Activated T-cell treated with anti-CD3 and anti-CD28 coated beads, Interleukin-2, amount 50 U/mL, for 4 hours (primary cell): ENCODE measurements around the gene INTS12. TPM values are rescaled to one million over a fixed set of nuclear protein-coding genes. Genes with fewer than 3 reads are reported as not detected.
"Not testable (repeated sequence)": the region's sequence is repeated elsewhere in the genome, so short reads cannot be mapped to it uniquely, and the experiment has no call there.

Experiments
- ATAC-seq, 2 donors: fragments of 200-7000 bp; cut with Tn5 transposase; one replicate each; pipeline ENCODE4 v1.10.0; 2021
- DNase-seq: peaks from one replicate; pipeline ENCODE4 v3.0.0-alpha.2; 2020
- H3K27me3 Mint-ChIP-seq: one replicate; pipeline ENCODE4 v1.8.0; 2021; ENCODE audit warnings: low read depth, mixed read lengths
- H3K36me3 Mint-ChIP-seq: one replicate; pipeline ENCODE4 v1.8.0; 2022; ENCODE audit warnings: mixed read lengths; ENCODE audit not compliant: insufficient read depth
- H3K4me1 Mint-ChIP-seq: one replicate; pipeline ENCODE4 v1.8.0; 2021; ENCODE audit warnings: low read depth, mixed read lengths
- H3K4me3 Mint-ChIP-seq: one replicate; pipeline ENCODE4 v1.8.0; 2021; ENCODE audit warnings: mild to moderate bottlenecking, moderate library complexity, mixed read lengths
- H3K9me3 Mint-ChIP-seq: one replicate; pipeline ENCODE4 v1.8.0; 2021; ENCODE audit warnings: mixed read lengths
- total RNA-seq, 3 donors: library from RNA; stranded (reverse); gene quantifications; one replicate each; pipeline ENCODE4 v1.2.1, GENCODE V29; 2021

Gene INTS12
- total RNA-seq, 3 donors from 2014 or later, result 24.2 to 26.1 (median 25.2) TPM

- Mint-ChIP-seq H3K9me3 (no peaks in the 10 kb centered on the region), H3K27me3 (no peaks in the 10 kb centered on the region), H3K4me3 (no peak overlapping the region), H3K36me3 (no peaks in the 10 kb centered on the region), H3K4me1 (peaks cover 25% of the 10 kb centered on the region)
- ATAC-seq (no peak), DNase-seq (no peak)
Measured at GRCh38 chr4:105710678-105711077, 2.2 kb upstream of the INTS12 start.

- ATAC-seq (no peak), DNase-seq (no peak)
- H3K36me3 Mint-ChIP-seq, result no peaks in the 10 kb centered on the region
- H3K4me1 Mint-ChIP-seq, result peaks cover 27% of the 10 kb centered on the region
- no peaks in the 10 kb centered on the region for H3K27me3 Mint-ChIP-seq
- no peaks in the 10 kb centered on the region for H3K9me3 Mint-ChIP-seq
- peak overlapping the region; percentile 99 for H3K4me3 Mint-ChIP-seq
Measured at GRCh38 chr4:105710012-105710600, 1.6 kb upstream of the INTS12 start.

GRCh38 chr4:105709081-105709450 is 577 bp upstream of the INTS12 start:
- Mint-ChIP-seq H3K36me3 (no peaks in the 10 kb centered on the region), H3K4me1 (peaks cover 27% of the 10 kb centered on the region), H3K27me3 (no peaks in the 10 kb centered on the region), H3K4me3 (peak overlapping the region; percentile 99), H3K9me3 (no peaks in the 10 kb centered on the region)
- ATAC-seq, result peak; percentile 23 to 49
- DNase-seq, result no peak

GRCh38 chr4:105707782-105708180 is 708 bp downstream of the INTS12 start:
- DNase-seq, result no peak
- Mint-ChIP-seq H3K9me3 (no peaks in the 10 kb centered on the region), H3K36me3 (no peaks in the 10 kb centered on the region), H3K27me3 (no peaks in the 10 kb centered on the region), H3K4me1 (peaks cover 27% of the 10 kb centered on the region), H3K4me3 (peak overlapping the region; percentile 99)
- no peak for ATAC-seq

- DNase-seq (no peak), ATAC-seq (no peak)
- Mint-ChIP-seq H3K36me3 (peaks cover 22% of the 10 kb centered on the region), H3K9me3 (no peaks in the 10 kb centered on the region), H3K27me3 (no peaks in the 10 kb centered on the region), H3K4me3 (no peak overlapping the region), H3K4me1 (peaks cover 6% of the 10 kb centered on the region)
Measured at GRCh38 chr4:105698607-105699006, 9.9 kb downstream of the INTS12 start.

- H3K4me3 Mint-ChIP-seq, H3K9me3 Mint-ChIP-seq, DNase-seq, H3K27me3 Mint-ChIP-seq, H3K4me1 Mint-ChIP-seq, ATAC-seq: not testable (repeated sequence)
- H3K36me3 Mint-ChIP-seq, result peaks cover 32% of the 10 kb centered on the region
Measured at GRCh38 chr4:105695832-105696231, 12.7 kb downstream of the INTS12 start.

- not testable (repeated sequence) for H3K4me3 Mint-ChIP-seq, DNase-seq, H3K4me1 Mint-ChIP-seq, H3K9me3 Mint-ChIP-seq, ATAC-seq, H3K27me3 Mint-ChIP-seq
- peaks cover 39% of the 10 kb centered on the region for H3K36me3 Mint-ChIP-seq
Measured at GRCh38 chr4:105694812-105695211, 13.7 kb downstream of the INTS12 start.

GRCh38 chr4:105686571-105686970 is 21.9 kb downstream of the INTS12 start:
- peaks cover 31% of the 10 kb centered on the region for H3K36me3 Mint-ChIP-seq
- no peak for DNase-seq

GRCh38 chr4:105683038-105683437 is 25.5 kb downstream of the INTS12 start:
- Mint-ChIP-seq H3K9me3 (no peaks in the 10 kb centered on the region), H3K4me3 (no peak overlapping the region), H3K36me3 (peaks cover 19% of the 10 kb centered on the region), H3K27me3 (no peaks in the 10 kb centered on the region), H3K4me1 (no peaks in the 10 kb centered on the region)
- no peak for DNase-seq
- no peak for ATAC-seq

More at GRCh38 chr4:105686571-105686970, 21.9 kb downstream of the INTS12 start:
- no peak overlapping the region for H3K4me3 Mint-ChIP-seq
- H3K27me3 Mint-ChIP-seq, result no peaks in the 10 kb centered on the region
- ATAC-seq, result no peak
- no peaks in the 10 kb centered on the region for H3K4me1 Mint-ChIP-seq
- no peaks in the 10 kb centered on the region for H3K9me3 Mint-ChIP-seq

- H3K4me3 Mint-ChIP-seq, result no peak overlapping the region
- no peaks in the 10 kb centered on the region for H3K4me1 Mint-ChIP-seq
- DNase-seq (no peak), ATAC-seq (no peak)
- no peaks in the 10 kb centered on the region for H3K27me3 Mint-ChIP-seq
- no peaks in the 10 kb centered on the region for H3K9me3 Mint-ChIP-seq
- peaks cover 10% of the 10 kb centered on the region for H3K36me3 Mint-ChIP-seq
Measured at GRCh38 chr4:105679186-105679585, 29.3 kb downstream of the INTS12 start.

- peaks cover 9% of the 10 kb centered on the region for H3K36me3 Mint-ChIP-seq
Measured at GRCh38 chr4:105677709-105678108, 30.8 kb downstream of the INTS12 start.

GRCh38 chr4:105674011-105674410 is 34.5 kb downstream of the INTS12 start:
- Mint-ChIP-seq H3K9me3 (no peaks in the 10 kb centered on the region), H3K36me3 (no peaks in the 10 kb centered on the region), H3K4me1 (no peaks in the 10 kb centered on the region), H3K4me3 (no peak overlapping the region), H3K27me3 (peaks cover 5% of the 10 kb centered on the region)
- ATAC-seq (no peak), DNase-seq (no peak)

More at GRCh38 chr4:105677709-105678108, 30.8 kb downstream of the INTS12 start:
- H3K9me3 Mint-ChIP-seq, result no peaks in the 10 kb centered on the region
- no peaks in the 10 kb centered on the region for H3K4me1 Mint-ChIP-seq
- no peak for DNase-seq
- no peak for ATAC-seq
- H3K27me3 Mint-ChIP-seq, result no peaks in the 10 kb centered on the region
- no peak overlapping the region for H3K4me3 Mint-ChIP-seq

- Mint-ChIP-seq H3K4me1 (no peaks in the 10 kb centered on the region), H3K4me3 (no peak overlapping the region), H3K9me3 (no peaks in the 10 kb centered on the region), H3K27me3 (peaks cover 5% of the 10 kb centered on the region), H3K36me3 (no peaks in the 10 kb centered on the region)
- ATAC-seq (no peak), DNase-seq (no peak)
Measured at GRCh38 chr4:105671301-105671700, 37.2 kb downstream of the INTS12 start.

GRCh38 chr4:105670684-105671083 is 37.8 kb downstream of the INTS12 start:
- Mint-ChIP-seq H3K9me3 (no peaks in the 10 kb centered on the region), H3K36me3 (no peaks in the 10 kb centered on the region), H3K4me3 (no peak overlapping the region), H3K27me3 (peaks cover 7% of the 10 kb centered on the region), H3K4me1 (no peaks in the 10 kb centered on the region)
- DNase-seq (no peak), ATAC-seq (no peak)

GRCh38 chr4:105666693-105667092 is 41.8 kb downstream of the INTS12 start:
- H3K36me3 Mint-ChIP-seq, result no peaks in the 10 kb centered on the region
- H3K27me3 Mint-ChIP-seq, result peaks cover 7% of the 10 kb centered on the region
- H3K9me3 Mint-ChIP-seq, result no peaks in the 10 kb centered on the region
- DNase-seq, result no peak
- ATAC-seq, result no peak
- H3K4me3 Mint-ChIP-seq, result no peak overlapping the region
- H3K4me1 Mint-ChIP-seq, result no peaks in the 10 kb centered on the region
